Jurkat, Clone E6-1 (cell line): ENCODE data around the gene CETP.
"Not testable (repeated sequence)": the region's sequence is repeated elsewhere in the genome, so short reads cannot be mapped to it uniquely, and the experiment has no call there.

Experiments used
- DNase-seq: peaks from one replicate; pipeline ENCODE4 v3.0.0-alpha.2; 2011; ENCODE audit warnings: low read depth, low spot score
- H3K4me3 ChIP-seq: 2 replicates; pipeline ENCODE4 v1.5.1; 2011; ENCODE audit warnings: mild to moderate bottlenecking, low read length, control low read depth, moderate library complexity

The CETP gene

GRCh38 chr16:56932721-56933619, 28.8 kb upstream of the CETP start:
- no peak for DNase-seq
- H3K4me3 ChIP-seq, result peak overlapping the region; percentile 95

- DNase-seq, result no peak
- H3K4me3 ChIP-seq, result no peak overlapping the region
Measured at GRCh38 chr16:56933828-56934598, 27.7 kb upstream of the CETP start.

- DNase-seq, H3K4me3 ChIP-seq: not testable (repeated sequence)
Measured at GRCh38 chr16:56934599-56935145, 27.1 kb upstream of the CETP start.

GRCh38 chr16:56935201-56935600, 26.5 kb upstream of the CETP start:
- DNase-seq, result no peak
- no peak overlapping the region for H3K4me3 ChIP-seq

- no peak overlapping the region for H3K4me3 ChIP-seq
- no peak for DNase-seq
Measured at GRCh38 chr16:56936491-56936890, 25.3 kb upstream of the CETP start.

- H3K4me3 ChIP-seq, result no peak overlapping the region
- no peak for DNase-seq
Measured at GRCh38 chr16:56936950-56937349, 24.8 kb upstream of the CETP start.

- DNase-seq, result no peak
- no peak overlapping the region for H3K4me3 ChIP-seq
Measured at GRCh38 chr16:56938664-56939513, 22.9 kb upstream of the CETP start.

- DNase-seq, result peak; percentile 58
- no peak overlapping the region for H3K4me3 ChIP-seq
Measured at GRCh38 chr16:56939801-56940200, 21.9 kb upstream of the CETP start.

GRCh38 chr16:56941092-56941491, 20.7 kb upstream of the CETP start:
- no peak overlapping the region for H3K4me3 ChIP-seq
- DNase-seq, result no peak

GRCh38 chr16:56941856-56942331, 19.9 kb upstream of the CETP start:
- no peak for DNase-seq
- no peak overlapping the region for H3K4me3 ChIP-seq

GRCh38 chr16:56943761-56944375, 17.9 kb upstream of the CETP start:
- H3K4me3 ChIP-seq, result no peak overlapping the region
- no peak for DNase-seq

- DNase-seq, result no peak
Measured at GRCh38 chr16:56944954-56945839, 16.6 kb upstream of the CETP start.

GRCh38 chr16:56945847-56946527, 15.8 kb upstream of the CETP start:
- H3K4me3 ChIP-seq, result no peak overlapping the region
- DNase-seq, result no peak

More at GRCh38 chr16:56944954-56945839, 16.6 kb upstream of the CETP start:
- H3K4me3 ChIP-seq, result no peak overlapping the region

GRCh38 chr16:56946767-56947603, 14.8 kb upstream of the CETP start:
- no peak for DNase-seq
- H3K4me3 ChIP-seq, result no peak overlapping the region

- DNase-seq, result no peak
- H3K4me3 ChIP-seq, result no peak overlapping the region
Measured at GRCh38 chr16:56947604-56947995, 14.2 kb upstream of the CETP start.

- no peak overlapping the region for H3K4me3 ChIP-seq
- no peak for DNase-seq
Measured at GRCh38 chr16:56948234-56948633, 13.5 kb upstream of the CETP start.
